Posterior vena cava (tissue), 2 donors: ENCODE results near the gene TENM4. TPM values are rescaled to one million over a fixed set of nuclear protein-coding genes. Genes with fewer than 3 reads are reported as not detected.
"Not testable (repeated sequence)": the region's sequence is repeated elsewhere in the genome, so short reads cannot be mapped to it uniquely, and the experiment has no call there.

Source experiments
- DNase-seq: peaks from one replicate; pipeline ENCODE4 v3.0.0-alpha.2; 2020; ENCODE audit warnings: low spot score
- intact Hi-C, 2 donors: fragments of 100-400 bp; cut with DNase I; formaldehyde crosslinking; loops; one replicate each; pipeline versions ENCODE4 v1.14.1 to v1.14.2; 2022 to 2023
- total RNA-seq, 2 donors: library from RNA; stranded (reverse); fragmentation: NEBNext Ultra II Directional; extraction: Animal tissue kit (Norgen Biotek cat#: 25700); gene quantifications; one replicate each; pipeline ENCODE4 v1.2.1, GENCODE V29; 2021
- donor health status: DM: yes; HTN: yes; CAD: no.
- donor health status: DM: yes; HTN: yes; CAD: no.

TENM4 gene
- total RNA-seq, 2 donors from 2014 or later = 5.6 to 7.4 TPM

- intact Hi-C loops = loop anchor here (5.0 to 10.0 kb wide), 2 partner anchors 418 to 445 kb away; no protein-coding TSS in a partner anchor
These were observed 791.2 kb downstream of the TENM4 start for GRCh38 chr11:78649361-78650215.

GRCh38 chr11:78647986-78648875 is 792.6 kb downstream of the TENM4 start:
- DNase-seq = no peak
- intact Hi-C loops = loop anchor here (5.0 to 10.0 kb wide), 2 partner anchors 419 to 447 kb away; no protein-coding TSS in a partner anchor

More at GRCh38 chr11:78649361-78650215, 791.2 kb downstream of the TENM4 start:
- DNase-seq = no peak

GRCh38 chr11:78647266-78647915 is 793.4 kb downstream of the TENM4 start:
- intact Hi-C loops = loop anchor here (5.0 to 10.0 kb wide), 2 partner anchors 420 to 447 kb away; no protein-coding TSS in a partner anchor
- DNase-seq = no peak

GRCh38 chr11:78646564-78647185 is 794.2 kb downstream of the TENM4 start:
- intact Hi-C loops = loop anchor here (5.0 to 10.0 kb wide), 2 partner anchors 421 to 448 kb away; no protein-coding TSS in a partner anchor
- no peak for DNase-seq

- DNase-seq = no peak
- intact Hi-C loops = loop anchor here (5.0 to 10.0 kb wide), 2 partner anchors 422 to 449 kb away; no protein-coding TSS in a partner anchor
These were observed 795.3 kb downstream of the TENM4 start for GRCh38 chr11:78645226-78646202.

GRCh38 chr11:78643676-78644056 is 797.2 kb downstream of the TENM4 start:
- no peak for DNase-seq
- intact Hi-C loops = loop anchor here in 1 of 2 donors (10.0 kb wide), 1 partner anchor 451 kb away; no protein-coding TSS in a partner anchor

GRCh38 chr11:78642979-78643675 is 797.7 kb downstream of the TENM4 start:
- DNase-seq = no peak
- intact Hi-C loops = loop anchor here in 1 of 2 donors (10.0 kb wide), 1 partner anchor 452 kb away; no protein-coding TSS in a partner anchor

GRCh38 chr11:78641541-78641940 is 799.3 kb downstream of the TENM4 start:
- DNase-seq = no peak
- intact Hi-C loops = loop anchor here in 1 of 2 donors (10.0 kb wide), 1 partner anchor 453 kb away; no protein-coding TSS in a partner anchor

GRCh38 chr11:78638704-78639380 is 802.0 kb downstream of the TENM4 start:
- intact Hi-C loops = no loop called here
- no peak for DNase-seq

GRCh38 chr11:78637527-78637926 is 803.3 kb downstream of the TENM4 start:
- DNase-seq, intact Hi-C loops: not testable (repeated sequence)

GRCh38 chr11:78635814-78636506 is 804.9 kb downstream of the TENM4 start:
- no peak for DNase-seq
- intact Hi-C loops = no loop called here

GRCh38 chr11:78633516-78634310 is 807.1 kb downstream of the TENM4 start:
- no peak for DNase-seq

GRCh38 chr11:78630561-78631303 is 810.1 kb downstream of the TENM4 start:
- no peak for DNase-seq
- intact Hi-C loops = no loop called here

More at GRCh38 chr11:78633516-78634310, 807.1 kb downstream of the TENM4 start:
- intact Hi-C loops = no loop called here

- intact Hi-C loops = no loop called here
These were observed 810.7 kb downstream of the TENM4 start for GRCh38 chr11:78630155-78630554.

More at GRCh38 chr11:78630155-78630554, 810.7 kb downstream of the TENM4 start:
- no peak for DNase-seq
